ENCODE data around the gene CHM.
"Not testable (repeated sequence)": the region's sequence is repeated elsewhere in the genome, so short reads cannot be mapped to it uniquely, and the experiment has no call there.

CHM gene

GRCh38 chrX:85995641-85996040, 51.7 kb downstream of the CHM start:
- DNase-seq = no peak

GRCh38 chrX:85994797-85995196, 52.6 kb downstream of the CHM start:
- no peak for DNase-seq

- no peak for DNase-seq
Measured at GRCh38 chrX:85994228-85994627, 53.1 kb downstream of the CHM start.

DNA sequence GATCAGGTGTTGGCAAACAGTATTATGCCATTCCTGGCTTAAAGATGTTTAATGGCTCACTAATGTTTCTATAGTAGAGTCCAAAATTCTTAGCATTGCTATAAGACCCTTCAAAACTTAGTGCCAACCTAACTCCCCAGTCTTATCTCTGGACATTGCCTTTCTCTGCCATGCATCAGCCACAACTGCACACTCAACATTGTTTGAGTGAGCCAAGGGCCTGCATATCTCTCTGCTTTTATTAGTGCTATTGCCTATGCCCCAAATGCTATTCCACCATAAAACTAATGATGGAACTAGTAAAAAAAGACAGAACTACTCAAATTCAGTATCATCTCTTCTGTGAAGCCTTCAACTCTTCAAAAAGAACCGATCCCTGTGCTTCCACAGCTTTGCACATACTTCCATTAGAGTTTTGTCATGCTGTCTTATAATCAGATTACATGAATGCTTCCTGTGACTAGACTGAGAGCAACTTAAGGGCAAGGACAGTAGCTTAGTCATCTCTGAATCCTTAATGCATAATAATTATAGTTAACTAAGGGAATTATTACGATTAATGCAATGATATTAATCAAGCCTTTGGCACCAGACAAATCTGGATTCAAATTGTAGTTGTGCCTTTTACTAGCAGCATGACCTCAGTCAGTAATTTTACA, 53.7 kb downstream of the CHM start:
- DNase-seq = no peak

DNA sequence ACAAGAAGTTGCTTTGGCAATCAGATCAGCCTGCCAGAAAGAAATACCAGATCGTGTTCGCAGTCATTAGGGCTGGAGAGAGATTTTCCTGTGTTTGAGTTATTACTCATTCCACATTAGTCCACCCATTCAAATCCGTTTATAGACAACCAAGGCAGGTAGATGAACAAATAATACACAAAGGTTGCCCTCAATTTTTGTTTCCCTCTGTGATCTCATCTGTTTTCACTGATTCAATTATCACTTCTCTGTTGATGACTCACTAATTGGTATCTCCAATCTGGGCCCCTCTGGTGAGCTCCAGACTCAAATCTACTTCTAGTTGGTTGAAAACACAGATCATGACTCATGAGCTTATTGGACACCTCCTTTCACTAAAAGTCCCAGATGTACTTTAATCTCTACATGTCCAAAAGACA, 54.5 kb downstream of the CHM start:
- DNase-seq = no peak

- DNase-seq = no peak
Measured at GRCh38 chrX:85988353-85988752, 59.0 kb downstream of the CHM start.

- no peak for DNase-seq
Measured at GRCh38 chrX:85980286-85980685, 67.1 kb downstream of the CHM start.

DNA sequence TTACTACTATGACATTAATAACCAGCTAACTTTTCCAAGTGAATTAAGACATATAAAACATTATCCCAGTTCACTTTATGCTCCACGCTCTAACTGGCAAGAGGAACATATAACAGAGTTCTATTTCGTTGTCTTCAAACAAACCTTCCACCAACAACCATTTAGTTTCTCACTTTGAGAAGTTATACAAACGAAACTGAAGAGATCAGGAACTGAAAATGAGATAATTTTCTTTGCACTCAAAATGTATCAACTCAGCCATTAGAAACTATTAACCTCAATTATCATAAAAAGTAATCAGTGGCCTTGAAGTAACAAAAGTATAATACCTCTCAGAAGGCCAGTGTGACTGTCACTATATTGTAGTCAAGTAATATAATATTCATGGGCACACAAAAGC, 70.1 kb downstream of the CHM start:
- no peak for DNase-seq

DNA sequence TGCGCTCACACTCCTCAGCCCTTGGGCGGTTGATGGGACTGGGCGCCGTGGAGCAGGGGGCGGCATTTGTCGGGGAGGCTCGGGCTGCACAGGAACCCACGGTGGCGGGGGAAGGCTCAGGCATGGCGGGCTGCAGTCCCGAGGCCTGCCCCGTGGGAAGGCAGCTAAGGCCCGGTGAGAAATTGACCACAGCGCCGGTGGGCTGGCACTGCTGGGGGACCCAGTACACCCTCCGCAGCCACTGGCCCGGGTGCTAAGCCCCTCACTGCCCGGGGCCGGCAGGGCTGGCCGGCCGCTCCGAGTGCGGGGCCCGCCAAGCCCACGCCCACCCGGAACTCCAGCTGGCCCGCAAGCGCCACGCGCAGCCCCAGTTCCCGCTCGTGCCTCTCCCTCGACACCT, 75.0 kb downstream of the CHM start:
- not testable (repeated sequence) for DNase-seq

- DNase-seq = no peak
Measured at GRCh38 chrX:85964744-85965143, 82.6 kb downstream of the CHM start.

- no peak for DNase-seq
Measured at GRCh38 chrX:85963736-85964135, 83.6 kb downstream of the CHM start.

DNA sequence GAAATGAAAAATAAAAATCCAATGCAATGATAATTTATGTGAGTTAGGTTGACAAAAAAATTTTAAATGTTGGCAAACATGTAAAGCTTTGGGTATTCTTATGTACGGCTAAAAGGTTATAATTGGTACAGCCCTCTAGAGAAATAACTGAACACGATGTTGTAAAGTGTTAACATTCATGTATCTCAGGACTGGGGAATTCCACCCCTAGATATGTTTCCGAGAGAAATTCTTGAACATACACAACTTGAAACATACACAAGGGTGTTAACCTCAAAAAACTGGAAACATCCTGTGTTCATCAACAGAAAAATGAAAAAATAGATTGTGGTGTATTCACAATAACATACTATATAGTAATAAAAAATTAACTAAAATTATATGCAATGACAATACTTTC, 91.8 kb downstream of the CHM start:
- DNase-seq = no peak

- not testable (repeated sequence) for DNase-seq
Measured at GRCh38 chrX:85944751-85945150, 102.6 kb downstream of the CHM start.

DNA sequence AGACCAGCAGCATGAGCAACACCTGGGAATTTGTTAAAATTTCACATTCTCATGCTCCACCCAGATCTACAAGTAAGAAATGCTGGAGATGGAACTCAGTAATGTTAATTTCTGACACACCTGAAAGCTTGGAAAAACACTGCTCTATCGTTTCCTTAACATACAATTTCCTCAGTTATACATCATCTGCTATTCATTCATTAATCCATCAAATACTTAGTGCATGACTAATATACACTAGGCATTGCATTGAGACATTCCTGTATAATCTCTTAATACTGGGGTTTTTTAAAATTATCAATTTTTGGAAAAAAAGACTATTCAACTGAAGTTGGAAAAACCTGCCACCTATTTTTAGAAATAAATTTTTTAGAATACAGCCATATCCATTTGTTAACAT, 106.1 kb downstream of the CHM start:
- DNase-seq = no peak

- DNase-seq = not testable (repeated sequence)
Measured at GRCh38 chrX:85939942-85940341, 107.4 kb downstream of the CHM start.

- DNase-seq = not testable (repeated sequence)
Measured at GRCh38 chrX:85934399-85934798, 113.0 kb downstream of the CHM start.

DNA sequence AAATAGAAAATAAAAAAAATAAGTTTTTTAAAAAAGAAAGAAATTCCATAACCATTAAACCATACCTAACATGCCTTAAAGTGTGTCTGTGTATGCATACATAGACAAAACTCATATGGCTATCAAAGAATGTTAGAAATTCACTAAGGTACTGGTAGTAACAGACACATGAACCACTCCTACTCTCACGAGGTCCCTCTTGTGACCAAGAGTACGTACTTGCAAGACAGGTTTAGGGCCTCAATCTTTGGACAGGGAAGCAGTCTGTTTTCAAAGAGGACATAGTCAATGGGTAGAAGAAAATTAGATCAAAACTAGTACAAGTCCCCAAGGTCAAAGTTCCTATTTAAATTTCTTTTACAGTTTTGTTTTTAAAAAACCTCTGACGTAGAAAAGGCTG, 117.3 kb downstream of the CHM start:
- no peak for DNase-seq

- DNase-seq = no peak
Measured at GRCh38 chrX:85928606-85929005, 118.8 kb downstream of the CHM start.

GRCh38 chrX:85927740-85928139, 119.6 kb downstream of the CHM start:
- DNase-seq = no peak

DNA sequence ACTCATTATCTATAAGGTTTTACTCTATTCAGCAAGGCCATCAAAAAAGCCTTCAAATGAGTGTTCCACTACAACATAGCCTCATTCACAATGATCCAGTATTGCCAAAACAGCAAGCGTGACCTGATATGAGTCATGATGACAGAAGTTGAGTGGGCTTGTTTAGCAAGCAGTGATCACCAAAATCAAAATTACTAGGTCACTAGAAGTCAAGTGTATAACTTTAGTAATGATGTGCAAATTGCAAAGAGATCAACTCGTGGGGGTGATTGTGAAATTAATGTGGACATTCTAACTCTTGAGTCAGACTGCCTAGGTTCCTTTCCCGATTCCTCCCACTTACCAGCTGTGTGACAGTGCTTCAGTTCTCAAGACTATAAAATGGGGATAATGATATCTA, 124.5 kb downstream of the CHM start:
- no peak for DNase-seq

DNA sequence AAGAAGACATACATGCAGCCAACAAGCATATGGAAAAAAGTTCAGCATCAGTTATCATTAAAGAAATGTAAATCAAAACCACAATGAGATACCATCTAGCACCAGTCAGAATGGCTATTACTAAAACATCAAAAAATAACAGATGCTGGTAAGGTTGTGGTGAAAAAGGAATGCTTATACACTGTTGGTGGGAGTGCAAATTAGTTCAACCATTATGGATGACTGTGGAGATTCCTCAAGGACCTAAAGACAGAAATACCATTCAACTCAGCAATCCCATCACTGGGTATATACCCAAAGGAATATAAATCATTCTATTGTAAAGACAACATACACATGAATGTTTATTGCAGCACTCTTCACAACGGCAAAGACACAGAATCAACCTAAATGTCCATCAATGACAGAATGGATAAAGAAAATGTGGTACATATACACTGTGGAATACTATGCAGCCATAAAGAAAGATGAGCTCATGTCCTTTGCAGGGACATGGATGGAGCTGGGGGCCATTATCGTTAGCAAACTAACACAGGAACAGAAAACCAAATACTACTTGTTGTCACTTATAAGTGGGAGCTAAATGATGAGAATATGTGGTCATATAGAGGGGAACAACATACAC, 130.6 kb downstream of the CHM start:
- DNase-seq = not testable (repeated sequence)

DNA sequence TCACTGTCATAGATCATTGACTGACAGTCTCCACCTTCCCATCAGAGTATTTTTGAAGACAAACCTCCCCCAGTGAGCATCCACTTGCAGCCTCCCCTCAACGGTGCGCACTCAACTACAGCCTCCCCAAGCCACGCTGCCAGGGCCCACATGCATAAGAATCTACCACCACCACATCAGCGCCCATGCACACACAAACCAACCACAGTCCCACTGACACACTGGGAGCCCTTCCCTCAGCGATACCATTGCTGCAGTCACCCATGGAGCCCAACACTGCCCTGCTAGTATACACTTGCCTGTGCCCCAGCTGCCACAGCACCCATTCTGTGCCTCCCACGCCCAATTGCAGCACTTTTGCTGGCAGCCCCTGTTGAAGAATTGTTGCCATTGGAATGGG, 132.9 kb downstream of the CHM start:
- no peak for DNase-seq

- DNase-seq = no peak
Measured at GRCh38 chrX:85907316-85907715, 140.0 kb downstream of the CHM start.

DNA sequence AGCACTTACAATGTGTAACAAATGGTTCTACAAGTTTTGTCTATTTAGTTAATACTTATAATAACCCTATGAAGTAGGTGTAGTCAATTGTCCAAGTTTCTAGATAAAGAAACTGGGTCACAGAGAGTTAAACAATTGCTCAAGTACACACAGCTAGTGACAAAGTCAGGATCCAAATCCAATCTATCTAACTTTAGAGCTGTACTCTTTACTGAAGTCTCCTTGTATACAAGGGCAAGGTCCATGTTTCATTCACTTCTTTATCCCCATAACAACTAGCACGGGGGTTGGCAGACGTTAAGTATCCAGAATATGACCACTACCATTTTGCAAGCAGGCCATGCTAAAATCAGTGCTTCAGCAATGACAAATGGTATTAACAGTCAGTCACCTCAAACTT, 141.0 kb downstream of the CHM start:
- DNase-seq = no peak

- DNase-seq = no peak
Measured at GRCh38 chrX:85905851-85906250, 141.5 kb downstream of the CHM start.
